PC-3 (cell line): ENCODE data around the gene TBC1D30. TPM values are rescaled to one million over a fixed set of nuclear protein-coding genes. Genes with fewer than 3 reads are reported as not detected.
"Not testable (repeated sequence)": the region's sequence is repeated elsewhere in the genome, so short reads cannot be mapped to it uniquely, and the experiment has no call there.

ENCODE experiments used
- ATAC-seq: fragments of 200-7000 bp; cut with Tn5 transposase; 2 replicates; pipeline ENCODE4 v1.9.1; 2020; ENCODE audit warnings: mild to moderate bottlenecking, moderate library complexity
- BruUV-seq: library from RNA; stranded (reverse); fragments of 400-500 nt; replicated peaks from 2 replicates; lab custom pipeline; 2021; lab: Mats Ljungman, UMichigan
- CTCF ChIA-PET: fragments of 300-600 bp; sonication (Branson Sonifier 250); formaldehyde crosslinking; loops from one replicate; lab custom pipeline; 2022; ENCODE audit warnings: antibody characterized with exemption; lab: Charles Lee
- POLR2A ChIA-PET: fragments of 300-600 bp; sonication (Branson Sonifier 250); formaldehyde crosslinking; loops from one replicate; lab custom pipeline; 2022; ENCODE audit warnings: antibody characterized with exemption; ENCODE audit not compliant: unreplicated experiment; lab: Charles Lee
- DNase-seq: peaks from one replicate; pipeline ENCODE4 v3.0.0-alpha.2; 2015
- H2AFZ ChIP-seq: fragments of 300-600 bp; sonication (generic); 2 replicates; pipeline ENCODE4 v1.6.0; 2016; ENCODE audit warnings: antibody characterized with exemption, low read length
- H3F3A ChIP-seq: fragments of 300-600 bp; sonication (generic); one replicate; pipeline ENCODE4 v1.6.0; 2017; ENCODE audit warnings: antibody characterized with exemption, low read length, control low read depth, mild to moderate bottlenecking; ENCODE audit not compliant: unreplicated experiment
- H3K27ac ChIP-seq: fragments of 300-600 bp; sonication (generic); 2 replicates; pipeline ENCODE4 v1.5.1; 2016; ENCODE audit warnings: mild to moderate bottlenecking, low read length
- H3K27me3 ChIP-seq: fragments of 300-600 bp; sonication (generic); 2 replicates; pipeline ENCODE4 v1.6.1; 2016; ENCODE audit warnings: low read length, mixed read lengths
- H3K36me3 ChIP-seq: fragments of 300-600 bp; sonication (generic); 2 replicates; pipeline ENCODE4 v1.6.1; 2016; ENCODE audit warnings: low read depth, mixed run types, low read length, mixed read lengths
- H3K4me1 ChIP-seq: fragments of 300-600 bp; sonication (generic); 2 replicates; pipeline ENCODE4 v1.5.1; 2016; ENCODE audit warnings: low read length; ENCODE audit not compliant: insufficient read depth
- H3K4me2 ChIP-seq: fragments of 300-600 bp; sonication (generic); 2 replicates; pipeline ENCODE4 v1.6.0; 2016; ENCODE audit warnings: low read length
- H3K4me3 ChIP-seq: fragments of 300-600 bp; sonication (generic); 2 replicates; pipeline ENCODE4 v1.5.1; 2016; ENCODE audit warnings: mild to moderate bottlenecking, low read length, mixed read lengths
- H3K79me2 ChIP-seq: fragments of 300-600 bp; sonication (generic); 2 replicates; pipeline ENCODE4 v1.6.1; 2017; ENCODE audit warnings: low read length, mixed read lengths
- H3K9ac ChIP-seq: fragments of 300-600 bp; sonication (generic); 2 replicates; pipeline ENCODE4 v1.6.0; 2016; ENCODE audit warnings: mild to moderate bottlenecking, low read length
- H3K9me2 ChIP-seq: fragments of 300-600 bp; sonication (generic); replicated peaks from 2 replicates; pipeline ENCODE4 v1.6.1; 2016; ENCODE audit warnings: mixed run types, low read length, mixed read lengths
- H3K9me3 ChIP-seq: fragments of 300-600 bp; sonication (generic); 2 replicates; pipeline ENCODE4 v1.6.1; 2016; ENCODE audit warnings: low read length, mixed read lengths
- H4K20me1 ChIP-seq: fragments of 300-600 bp; sonication (generic); 2 replicates; pipeline ENCODE4 v1.6.1; 2016; ENCODE audit warnings: low read length, mixed read lengths
- EZH2 ChIP-seq: fragments of 300-600 bp; sonication (generic); IDR thresholded peaks from one replicate; pipeline ENCODE4 v1.6.1; 2017; ENCODE audit warnings: antibody characterized with exemption, mild to moderate bottlenecking, low read length; ENCODE audit not compliant: unreplicated experiment
- EZH2phosphoT487 ChIP-seq: fragments of 300-600 bp; sonication (generic); IDR thresholded peaks from 2 replicates; pipeline ENCODE4 v1.6.1; 2018; ENCODE audit warnings: mild to moderate bottlenecking, antibody characterized with exemption, low read length, borderline replicate concordance
- intact Hi-C: fragments of 100-400 bp; cut with micrococcal nuclease; formaldehyde crosslinking; loops from 2 replicates; pipeline ENCODE4 v1.9.0; 2023
- total RNA-seq: library from RNA; depleted of rRNA; stranded (reverse); fragments of >200 nt; gene quantifications from 2 replicates; pipeline ENCODE4 v1.2.3, GENCODE V29; 2014
- TF ChIP-seq, protein P1 (sequence below): fragments of 300-600 bp; sonication (generic); conservative IDR thresholded peaks from 2 replicates; pipeline ENCODE4 v1.5.1; 2017; ENCODE audit warnings: antibody characterized with exemption, low read depth, mild to moderate bottlenecking, low read length

Gene TBC1D30
- total RNA-seq, 1 experiment from 2014 or later: 16.8 TPM

DNA sequence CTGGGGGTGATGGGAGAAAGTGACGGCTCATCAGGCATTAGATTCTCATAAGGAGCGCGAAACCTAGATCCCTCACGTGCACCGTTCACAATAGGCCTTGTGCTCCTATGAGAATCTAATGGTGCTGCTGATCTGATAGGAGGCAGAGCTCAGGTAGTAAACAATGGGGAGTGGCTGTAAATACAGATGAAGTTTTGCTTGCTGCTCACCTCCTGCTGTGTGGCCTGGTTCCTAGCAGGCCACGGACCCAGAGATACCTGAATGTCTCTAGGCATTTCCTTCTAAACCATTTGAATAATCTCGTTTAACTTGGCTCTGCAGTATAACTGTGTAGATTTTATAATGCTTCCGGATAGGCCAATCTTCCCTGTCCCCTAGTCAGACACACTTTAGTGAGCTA lies 13.0 kb downstream of the TBC1D30 start:
- H3F3A ChIP-seq: no peaks in the 10 kb centered on the region
- no peak overlapping the region for H3K9ac ChIP-seq
- H2AFZ ChIP-seq: no peak overlapping the region
- H3K36me3 ChIP-seq: peaks cover 7% of the 10 kb centered on the region; the same call in 1 of the 2 replicates
- H3K27me3 ChIP-seq: no peaks in the 10 kb centered on the region
- no peak overlapping the region for H3K27ac ChIP-seq
- BruUV-seq: no TSS peak
- POLR2A ChIA-PET: no interaction called here
- H3K4me3 ChIP-seq: no peak overlapping the region
- H3K4me1 ChIP-seq: no peaks in the 10 kb centered on the region; the same call in 1 of the 2 replicates
- TF ChIP-seq, protein P1, sequence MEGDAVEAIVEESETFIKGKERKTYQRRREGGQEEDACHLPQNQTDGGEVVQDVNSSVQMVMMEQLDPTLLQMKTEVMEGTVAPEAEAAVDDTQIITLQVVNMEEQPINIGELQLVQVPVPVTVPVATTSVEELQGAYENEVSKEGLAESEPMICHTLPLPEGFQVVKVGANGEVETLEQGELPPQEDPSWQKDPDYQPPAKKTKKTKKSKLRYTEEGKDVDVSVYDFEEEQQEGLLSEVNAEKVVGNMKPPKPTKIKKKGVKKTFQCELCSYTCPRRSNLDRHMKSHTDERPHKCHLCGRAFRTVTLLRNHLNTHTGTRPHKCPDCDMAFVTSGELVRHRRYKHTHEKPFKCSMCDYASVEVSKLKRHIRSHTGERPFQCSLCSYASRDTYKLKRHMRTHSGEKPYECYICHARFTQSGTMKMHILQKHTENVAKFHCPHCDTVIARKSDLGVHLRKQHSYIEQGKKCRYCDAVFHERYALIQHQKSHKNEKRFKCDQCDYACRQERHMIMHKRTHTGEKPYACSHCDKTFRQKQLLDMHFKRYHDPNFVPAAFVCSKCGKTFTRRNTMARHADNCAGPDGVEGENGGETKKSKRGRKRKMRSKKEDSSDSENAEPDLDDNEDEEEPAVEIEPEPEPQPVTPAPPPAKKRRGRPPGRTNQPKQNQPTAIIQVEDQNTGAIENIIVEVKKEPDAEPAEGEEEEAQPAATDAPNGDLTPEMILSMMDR: no peak
- no peaks in the 10 kb centered on the region for H3K79me2 ChIP-seq
- H3K9me3 ChIP-seq: no peaks in the 10 kb centered on the region
- DNase-seq (no peak), ATAC-seq (no peak)
- intact Hi-C loops: no loop called here
- no peaks in the 10 kb centered on the region for H3K9me2 ChIP-seq
- H3K4me2 ChIP-seq: no peak overlapping the region
- CTCF ChIA-PET: no interaction called here
- no peaks in the 10 kb centered on the region for H4K20me1 ChIP-seq

DNA sequence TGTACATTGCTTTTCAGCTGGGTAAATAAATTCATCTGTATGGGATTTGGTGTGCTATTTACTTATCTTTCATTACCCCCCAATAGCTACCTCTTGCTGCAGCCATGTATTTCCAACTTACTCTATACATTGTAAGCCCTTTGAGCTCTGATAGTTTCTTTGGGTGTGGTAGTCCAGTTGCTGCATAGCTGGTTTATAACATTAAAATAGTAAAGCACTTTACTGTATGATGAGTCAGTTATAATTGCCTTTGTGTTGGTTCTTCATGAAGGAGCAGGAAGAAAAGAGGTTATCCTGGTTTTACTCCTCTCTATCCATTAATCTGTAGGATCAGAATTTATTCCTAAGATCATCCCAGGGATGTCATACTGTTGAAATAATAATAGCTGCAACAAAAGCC lies 15.7 kb downstream of the TBC1D30 start:
- no peaks in the 10 kb centered on the region for H3F3A ChIP-seq
- no peaks in the 10 kb centered on the region for H3K27me3 ChIP-seq
- intact Hi-C loops: loop anchor here (1.0 kb wide), 1 partner anchor 35 kb away; no protein-coding TSS in a partner anchor
- no peaks in the 10 kb centered on the region for H3K9me3 ChIP-seq
- H3K9ac ChIP-seq: no peak overlapping the region
- no peaks in the 10 kb centered on the region; the same call in 1 of the 2 replicates for H3K4me1 ChIP-seq
- POLR2A ChIA-PET: no interaction called here
- no TSS peak for BruUV-seq
- H3K9me2 ChIP-seq: no peaks in the 10 kb centered on the region
- no peaks in the 10 kb centered on the region for H3K79me2 ChIP-seq
- no peaks in the 10 kb centered on the region for H4K20me1 ChIP-seq
- DNase-seq: peak; percentile 55
- TF ChIP-seq, protein P1: no peak
- TF ChIP-seq EZH2phosphoT487 (no peak), EZH2 (no peak)
- peaks cover 2% of the 10 kb centered on the region; the same call in 1 of the 2 replicates for H3K36me3 ChIP-seq
- H3K4me3 ChIP-seq: no peak overlapping the region
- H2AFZ ChIP-seq: no peak overlapping the region
- no peak overlapping the region for H3K4me2 ChIP-seq
- no peak overlapping the region for H3K27ac ChIP-seq
- peak; percentile 89 for ATAC-seq
- CTCF ChIA-PET: interaction anchor here (0.5 to 0.8 kb wide), 4 partner anchors 13 to 192 kb away, joined by 3 to 4 read pairs (median 3); no protein-coding TSS in a partner anchor

DNA sequence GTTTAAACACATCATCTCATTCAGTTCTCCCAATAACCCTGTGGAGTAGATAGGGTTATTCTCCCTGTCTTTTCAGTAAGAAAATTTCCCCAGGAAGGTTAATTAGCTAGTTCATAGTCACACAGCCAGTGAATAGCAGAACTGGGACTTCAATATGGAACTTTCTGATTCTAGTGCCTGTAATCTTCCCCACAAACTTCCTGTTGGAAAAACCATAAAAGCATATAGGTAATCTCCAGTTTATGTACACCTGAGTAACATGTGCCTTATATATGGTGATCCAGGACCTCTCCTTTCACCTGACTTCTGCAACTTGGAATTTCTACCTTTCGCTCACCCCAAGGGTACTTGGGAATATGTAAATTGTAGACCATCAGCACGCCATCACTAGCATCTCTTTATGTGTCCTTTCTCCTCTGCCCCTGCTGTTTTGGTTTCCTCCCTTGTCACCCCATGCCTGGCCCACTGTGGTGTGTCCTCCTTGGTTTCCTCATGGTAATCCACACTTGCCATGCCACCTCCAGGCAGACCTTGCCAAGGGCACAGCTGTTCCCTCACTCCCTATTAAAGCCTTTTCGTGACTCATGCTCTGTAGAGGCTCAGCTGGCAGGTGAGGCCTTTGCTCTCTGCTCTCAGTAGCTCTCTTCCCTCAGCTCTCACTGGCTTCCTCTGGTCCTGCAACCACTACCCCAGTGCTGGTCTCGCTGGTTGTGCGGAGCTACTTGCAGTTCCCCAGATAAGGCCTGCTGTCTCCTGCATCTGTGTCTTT lies 16.7 kb downstream of the TBC1D30 start:
- DNase-seq (peak; percentile 19), ATAC-seq (peak; percentile 37; the same call in 1 of the 2 replicates)
- intact Hi-C loops: loop anchor here (1.0 kb wide), 1 partner anchor 34 kb away; no protein-coding TSS in a partner anchor
- H3K4me3 ChIP-seq: no peak overlapping the region
- BruUV-seq: no TSS peak
- POLR2A ChIA-PET: no interaction called here
- no peaks in the 10 kb centered on the region for H3K79me2 ChIP-seq
- H3K36me3 ChIP-seq: peaks cover 2% of the 10 kb centered on the region; the same call in 1 of the 2 replicates
- no peaks in the 10 kb centered on the region for H3K9me2 ChIP-seq
- no peaks in the 10 kb centered on the region for H3K9me3 ChIP-seq
- no peak overlapping the region for H3K4me2 ChIP-seq
- no peak for TF ChIP-seq EZH2
- no peak for TF ChIP-seq EZH2phosphoT487
- TF ChIP-seq, protein P1: no peak
- no peaks in the 10 kb centered on the region for H3K27me3 ChIP-seq
- no peak overlapping the region for H2AFZ ChIP-seq
- CTCF ChIA-PET: interaction anchor here (0.8 kb wide), 1 partner anchor 40 kb away, joined by 3 read pairs; no protein-coding TSS in a partner anchor
- no peak overlapping the region for H3K9ac ChIP-seq
- H3F3A ChIP-seq: no peaks in the 10 kb centered on the region
- no peaks in the 10 kb centered on the region; the same call in 1 of the 2 replicates for H3K4me1 ChIP-seq
- no peaks in the 10 kb centered on the region for H4K20me1 ChIP-seq
- H3K27ac ChIP-seq: no peak overlapping the region

DNA sequence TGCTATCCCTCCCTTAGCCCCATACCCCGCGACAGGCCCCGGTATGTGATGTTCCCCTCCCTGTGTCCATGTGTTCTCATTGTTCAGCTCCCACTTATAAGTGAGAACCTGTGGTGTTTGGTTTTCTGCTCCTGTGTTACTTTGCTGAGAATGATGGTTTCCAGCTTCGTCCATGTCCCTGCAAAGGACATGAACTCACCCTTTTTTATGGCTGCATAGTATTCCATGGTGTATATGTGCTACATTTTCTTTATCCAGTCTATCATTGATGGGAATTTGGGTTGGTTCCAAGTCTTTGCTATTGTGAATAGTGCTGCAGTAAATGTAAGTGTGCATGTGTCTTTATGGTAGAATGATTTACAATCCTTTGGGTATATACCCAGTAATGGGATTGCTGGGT lies 24.0 kb downstream of the TBC1D30 start:
- H3K79me2 ChIP-seq, intact Hi-C loops, POLR2A ChIA-PET, H3K9me2 ChIP-seq, H3F3A ChIP-seq, H3K36me3 ChIP-seq, H3K9ac ChIP-seq, H2AFZ ChIP-seq, H3K9me3 ChIP-seq, CTCF ChIA-PET, ATAC-seq, H3K27me3 ChIP-seq, DNase-seq, H3K4me1 ChIP-seq, H3K27ac ChIP-seq, H4K20me1 ChIP-seq, H3K4me3 ChIP-seq, H3K4me2 ChIP-seq, BruUV-seq: not testable (repeated sequence)
